GM21619 (cell line): Measurements from ENCODE around the gene LMO3.
A peak's percentile ranks its signal among the peaks of the same experiment; 100 is the strongest.

Experiments used
- ATAC-seq: cut with Tn5 transposase; IDR thresholded peaks from one replicate; pipeline ENCODE4 v1.9.1; 2021; ENCODE audit not compliant: unreplicated experiment

LMO3 gene

GRCh38 chr12:16602412-16602811 lies 3.5 kb downstream of the LMO3 start:
- ATAC-seq, result no peak

GRCh38 chr12:16600525-16600924 lies 5.4 kb downstream of the LMO3 start:
- no peak for ATAC-seq

GRCh38 chr12:16599081-16599480 lies 6.9 kb downstream of the LMO3 start:
- no peak for ATAC-seq

GRCh38 chr12:16594797-16595196 lies 11.2 kb downstream of the LMO3 start:
- ATAC-seq, result no peak

GRCh38 chr12:16593546-16593945 lies 12.4 kb downstream of the LMO3 start:
- no peak for ATAC-seq

GRCh38 chr12:16590645-16591044 lies 15.3 kb downstream of the LMO3 start:
- no peak for ATAC-seq

GRCh38 chr12:16588812-16589211 lies 17.1 kb downstream of the LMO3 start:
- no peak for ATAC-seq

- no peak for ATAC-seq
These were observed 18.4 kb downstream of the LMO3 start for GRCh38 chr12:16587514-16587913.

GRCh38 chr12:16587110-16587453 lies 18.9 kb downstream of the LMO3 start:
- no peak for ATAC-seq

- ATAC-seq, result no peak
These were observed 19.4 kb downstream of the LMO3 start for GRCh38 chr12:16586350-16587109.

GRCh38 chr12:16585781-16586180 lies 20.2 kb downstream of the LMO3 start:
- no peak for ATAC-seq

GRCh38 chr12:16583969-16584745 lies 21.8 kb downstream of the LMO3 start:
- no peak for ATAC-seq

- no peak for ATAC-seq
These were observed 24.5 kb downstream of the LMO3 start for GRCh38 chr12:16581416-16581815.

- no peak for ATAC-seq
These were observed 26.9 kb downstream of the LMO3 start for GRCh38 chr12:16579041-16579440.

GRCh38 chr12:16573398-16574077 lies 32.4 kb downstream of the LMO3 start:
- no peak for ATAC-seq

GRCh38 chr12:16568873-16569272 lies 37.1 kb downstream of the LMO3 start:
- ATAC-seq, result peak; percentile 72

GRCh38 chr12:16564675-16565074 lies 41.3 kb downstream of the LMO3 start:
- no peak for ATAC-seq

GRCh38 chr12:16563504-16563903 lies 42.5 kb downstream of the LMO3 start:
- ATAC-seq, result no peak

- no peak for ATAC-seq
These were observed 43.0 kb downstream of the LMO3 start for GRCh38 chr12:16562921-16563320.

- no peak for ATAC-seq
These were observed 43.5 kb downstream of the LMO3 start for GRCh38 chr12:16562435-16562834.

- ATAC-seq, result no peak
These were observed 45.7 kb downstream of the LMO3 start for GRCh38 chr12:16560273-16560672.

- ATAC-seq, result no peak
These were observed 50.3 kb downstream of the LMO3 start for GRCh38 chr12:16555630-16556029.
